Activated naive CD8-positive, alpha-beta T cell treated with anti-CD3 and anti-CD28 coated beads, Interleukin-2, amount 50 U/mL, for 24 hours (primary cell): ENCODE data around the gene C1R.

ENCODE experiments used
- ATAC-seq: fragments of 150-1000 bp; cut with Tn5 transposase; one replicate; pipeline ENCODE4 v1.10.0; 2021
- DNase-seq: peaks from one replicate; pipeline ENCODE4 v3.0.0; 2021
- H3K27ac Mint-ChIP-seq: one replicate; pipeline ENCODE4 v1.8.0; 2021; ENCODE audit warnings: mild to moderate bottlenecking, mixed read lengths
- H3K27me3 Mint-ChIP-seq: one replicate; pipeline ENCODE4 v1.8.0; 2021; ENCODE audit warnings: mixed read lengths
- H3K36me3 Mint-ChIP-seq: one replicate; pipeline ENCODE4 v1.8.0; 2021; ENCODE audit warnings: low read depth, mixed read lengths
- H3K4me1 Mint-ChIP-seq: one replicate; pipeline ENCODE4 v1.8.0; 2021; ENCODE audit warnings: mixed read lengths
- H3K4me3 Mint-ChIP-seq: one replicate; pipeline ENCODE4 v1.8.0; 2021; ENCODE audit warnings: mild to moderate bottlenecking, moderate library complexity, mixed read lengths
- H3K9me3 Mint-ChIP-seq: one replicate; pipeline ENCODE4 v1.8.0; 2021; ENCODE audit warnings: mixed read lengths

C1R gene

DNA sequence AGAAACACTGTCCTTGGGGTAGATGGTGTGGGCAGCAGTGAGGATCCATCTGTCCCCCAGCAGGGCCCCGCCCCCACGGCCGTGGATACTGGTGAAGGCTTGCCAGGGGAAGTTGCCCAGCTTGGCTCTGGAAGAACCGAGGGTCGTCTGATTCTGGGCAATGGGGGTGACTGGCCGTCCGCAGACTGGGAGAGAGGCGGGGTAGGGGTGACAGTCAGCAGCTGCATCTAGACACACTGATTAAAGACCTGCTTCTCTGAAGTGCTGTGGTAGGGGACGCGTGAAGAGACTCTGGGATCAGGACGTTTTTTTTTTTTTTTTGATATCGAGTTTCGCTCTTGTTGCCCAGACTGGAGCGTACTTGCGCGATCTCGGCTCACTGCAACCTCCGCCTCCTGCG, 4.7 kb upstream of the C1R start:
- DNase-seq, result no peak
- Mint-ChIP-seq H3K4me1 (peaks cover 5% of the 10 kb centered on the region), H3K27me3 (no peaks in the 10 kb centered on the region), H3K4me3 (no peak overlapping the region), H3K27ac (no peak overlapping the region), H3K36me3 (peaks cover 2% of the 10 kb centered on the region), H3K9me3 (no peaks in the 10 kb centered on the region)
- no peak for ATAC-seq

- H3K27me3 Mint-ChIP-seq, result no peaks in the 10 kb centered on the region
- H3K36me3 Mint-ChIP-seq, result peaks cover 2% of the 10 kb centered on the region
- no peak overlapping the region for H3K4me3 Mint-ChIP-seq
- peaks cover 6% of the 10 kb centered on the region for H3K4me1 Mint-ChIP-seq
- DNase-seq (no peak), ATAC-seq (no peak)
- H3K27ac Mint-ChIP-seq, result no peak overlapping the region
- no peaks in the 10 kb centered on the region for H3K9me3 Mint-ChIP-seq
Measured at GRCh38 chr12:7096006-7096932, 4.0 kb upstream of the C1R start.

DNA sequence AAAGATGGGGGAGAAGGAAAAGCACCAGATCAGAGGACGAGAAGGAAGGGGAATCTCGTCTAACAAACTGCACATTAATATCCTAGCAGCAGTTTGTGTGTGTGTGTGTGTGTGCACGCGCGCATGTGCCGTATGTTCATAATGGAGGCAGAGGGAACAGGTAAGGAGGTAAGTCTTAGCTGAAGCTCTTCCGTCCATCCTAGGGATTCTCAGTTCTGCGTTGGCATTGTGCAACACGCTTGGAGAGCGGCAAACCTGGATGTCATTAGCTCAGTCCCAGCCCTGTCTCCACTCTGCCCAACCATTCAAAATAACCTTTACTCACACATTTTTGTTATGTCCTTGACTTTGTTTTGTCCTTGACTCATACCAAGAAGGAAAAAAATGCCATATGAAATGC, 1.6 kb upstream of the C1R start:
- peaks cover 6% of the 10 kb centered on the region for H3K4me1 Mint-ChIP-seq
- no peak for DNase-seq
- H3K9me3 Mint-ChIP-seq, result no peaks in the 10 kb centered on the region
- no peak overlapping the region for H3K4me3 Mint-ChIP-seq
- H3K36me3 Mint-ChIP-seq, result peaks cover 2% of the 10 kb centered on the region
- H3K27me3 Mint-ChIP-seq, result no peaks in the 10 kb centered on the region
- no peak overlapping the region for H3K27ac Mint-ChIP-seq
- ATAC-seq, result no peak

- no peak overlapping the region for H3K4me3 Mint-ChIP-seq
- no peak for ATAC-seq
Measured at GRCh38 chr12:7093486-7093885, 1.2 kb upstream of the C1R start.

DNA sequence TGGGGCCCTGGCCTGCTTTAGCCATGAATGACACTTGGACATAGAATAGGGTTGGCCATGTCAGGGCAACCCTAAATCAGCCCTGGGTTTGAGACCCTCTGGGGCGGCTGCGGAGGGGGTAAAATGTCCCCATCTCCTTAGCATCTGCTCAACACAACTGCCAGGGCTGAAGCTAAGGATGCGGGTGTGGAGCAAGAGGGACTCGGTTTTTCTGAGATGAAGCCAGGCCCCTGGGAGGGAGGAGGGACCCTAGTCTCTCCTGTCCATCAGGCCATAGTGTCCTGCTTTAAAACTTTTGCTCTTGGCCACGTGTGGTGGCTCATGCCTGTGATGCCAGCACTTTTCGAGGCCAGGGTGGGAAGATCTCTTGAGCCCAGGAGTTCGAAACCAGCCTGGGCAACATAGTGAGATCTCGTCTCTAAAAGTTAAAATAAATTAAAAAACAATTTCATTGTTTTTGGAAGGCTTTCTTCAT, 778 bp upstream of the C1R start:
- Mint-ChIP-seq H3K4me1 (peaks cover 6% of the 10 kb centered on the region), H3K27ac (no peak overlapping the region), H3K4me3 (no peak overlapping the region), H3K27me3 (no peaks in the 10 kb centered on the region), H3K9me3 (no peaks in the 10 kb centered on the region), H3K36me3 (no peaks in the 10 kb centered on the region)
- ATAC-seq (no peak), DNase-seq (no peak)

More at GRCh38 chr12:7093486-7093885, 1.2 kb upstream of the C1R start:
- Mint-ChIP-seq H3K27ac (no peak overlapping the region), H3K9me3 (no peaks in the 10 kb centered on the region), H3K36me3 (peaks cover 2% of the 10 kb centered on the region), H3K4me1 (peaks cover 6% of the 10 kb centered on the region), H3K27me3 (no peaks in the 10 kb centered on the region)
- no peak for DNase-seq

GRCh38 chr12:7091660-7092228, 501 bp downstream of the C1R start:
- DNase-seq (no peak), ATAC-seq (no peak)
- Mint-ChIP-seq H3K9me3 (no peaks in the 10 kb centered on the region), H3K4me1 (peaks cover 6% of the 10 kb centered on the region), H3K4me3 (peak overlapping the region; percentile 77), H3K27ac (no peak overlapping the region), H3K27me3 (no peaks in the 10 kb centered on the region), H3K36me3 (no peaks in the 10 kb centered on the region)

DNA sequence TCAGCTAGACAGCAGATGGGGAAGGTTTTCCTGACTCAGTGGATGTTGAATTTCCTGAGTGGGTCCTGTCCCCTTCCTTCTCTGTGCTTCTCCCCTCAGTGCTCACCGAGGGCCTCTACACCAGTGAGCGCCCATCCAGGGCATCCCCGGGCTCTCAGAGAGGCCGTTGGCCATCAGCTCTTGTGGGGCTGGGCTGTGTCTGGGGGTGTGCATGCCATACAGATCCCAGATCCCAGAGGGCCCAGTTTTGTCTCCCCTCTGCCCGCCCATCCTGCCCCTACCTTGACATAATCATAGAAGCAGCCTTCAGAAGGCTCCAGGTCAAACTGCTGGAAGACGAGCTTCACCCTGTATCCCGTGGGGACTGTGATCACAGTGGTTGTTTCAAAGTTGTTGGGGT, 1.1 kb downstream of the C1R start:
- Mint-ChIP-seq H3K27me3 (no peaks in the 10 kb centered on the region), H3K4me1 (peaks cover 6% of the 10 kb centered on the region), H3K9me3 (no peaks in the 10 kb centered on the region), H3K4me3 (no peak overlapping the region), H3K36me3 (no peaks in the 10 kb centered on the region), H3K27ac (no peak overlapping the region)
- DNase-seq (no peak), ATAC-seq (no peak)

DNA sequence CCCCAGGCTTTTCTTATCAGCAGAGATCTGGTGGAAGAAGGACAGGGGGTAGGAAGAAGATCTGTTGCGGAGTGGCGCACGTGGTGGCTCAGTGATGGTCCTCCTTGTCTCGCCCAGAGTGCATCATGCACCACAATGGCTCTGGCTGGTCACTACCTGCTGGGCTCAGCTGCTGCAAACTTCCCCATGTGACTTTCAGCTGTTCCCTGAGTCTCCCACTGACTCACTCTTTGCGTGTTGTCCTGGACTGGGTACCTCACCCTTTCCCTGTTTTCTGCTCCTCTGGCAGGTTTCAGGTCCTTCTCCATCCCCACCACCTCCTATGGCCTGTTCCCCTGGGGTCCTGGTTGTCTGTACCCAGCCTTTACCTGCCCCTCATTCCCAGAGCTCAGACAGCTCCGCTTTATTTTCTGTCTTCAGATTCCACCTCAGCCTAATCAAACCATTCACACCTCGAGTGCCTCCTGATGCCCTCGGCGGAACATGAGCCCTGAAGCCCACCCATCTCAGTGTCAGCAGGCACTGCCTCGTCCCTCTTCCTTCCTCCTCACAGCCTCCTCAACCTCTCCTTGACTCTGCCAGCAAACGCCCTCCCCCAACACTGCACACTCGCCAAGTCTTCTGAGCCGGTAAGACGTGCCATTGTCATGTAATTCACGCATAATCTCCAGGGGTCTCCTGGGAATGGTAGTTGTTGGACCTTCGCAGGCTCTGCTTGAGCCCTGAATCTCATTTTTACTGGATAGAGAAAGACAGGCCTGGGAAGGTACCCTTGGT, 1.8 kb downstream of the C1R start:
- H3K27ac Mint-ChIP-seq, result no peak overlapping the region
- H3K4me3 Mint-ChIP-seq, result no peak overlapping the region
- DNase-seq, result no peak
- no peaks in the 10 kb centered on the region for H3K27me3 Mint-ChIP-seq
- H3K9me3 Mint-ChIP-seq, result no peaks in the 10 kb centered on the region
- peaks cover 6% of the 10 kb centered on the region for H3K4me1 Mint-ChIP-seq
- no peak for ATAC-seq
- no peaks in the 10 kb centered on the region for H3K36me3 Mint-ChIP-seq

- Mint-ChIP-seq H3K4me3 (no peak overlapping the region), H3K36me3 (no peaks in the 10 kb centered on the region), H3K9me3 (no peaks in the 10 kb centered on the region), H3K4me1 (peaks cover 6% of the 10 kb centered on the region), H3K27me3 (no peaks in the 10 kb centered on the region), H3K27ac (no peak overlapping the region)
- ATAC-seq (no peak), DNase-seq (no peak)
Measured at GRCh38 chr12:7089196-7089871, 2.9 kb downstream of the C1R start.

DNA sequence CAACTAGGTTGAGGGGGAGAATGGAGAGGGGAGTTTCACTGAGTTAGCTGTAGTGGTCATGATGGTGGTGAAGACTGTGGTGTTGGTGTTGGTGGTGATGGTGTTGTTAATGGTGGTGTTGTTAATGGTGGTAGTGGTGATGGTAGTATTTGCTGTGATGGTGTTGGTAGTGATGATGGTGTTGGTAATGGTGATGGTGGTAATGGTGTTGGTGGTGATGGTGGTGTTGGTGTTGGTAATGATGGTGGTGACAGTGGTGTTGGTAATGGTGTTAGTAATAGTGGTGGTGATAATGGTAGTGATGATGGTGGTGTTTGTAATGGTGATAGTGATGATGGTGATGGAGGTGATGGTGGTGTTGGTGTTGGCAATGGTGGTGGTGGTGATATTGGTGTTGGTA, 9.1 kb downstream of the C1R start:
- H3K4me1 Mint-ChIP-seq, result no peaks in the 10 kb centered on the region
- H3K27ac Mint-ChIP-seq, result no peak overlapping the region

GRCh38 chr12:7081037-7081436, 11.2 kb downstream of the C1R start:
- ATAC-seq (no peak), DNase-seq (no peak)
- Mint-ChIP-seq H3K27ac (no peak overlapping the region), H3K9me3 (peaks cover 6% of the 10 kb centered on the region), H3K4me3 (no peak overlapping the region), H3K4me1 (no peaks in the 10 kb centered on the region), H3K27me3 (no peaks in the 10 kb centered on the region), H3K36me3 (peaks cover 3% of the 10 kb centered on the region)

More for the DNA sequence above, 9.1 kb downstream of the C1R start:
- DNase-seq (no peak), ATAC-seq (no peak)
- H3K36me3 Mint-ChIP-seq, result peaks cover 3% of the 10 kb centered on the region
- peaks cover 6% of the 10 kb centered on the region for H3K9me3 Mint-ChIP-seq
- H3K27me3 Mint-ChIP-seq, result no peaks in the 10 kb centered on the region
- no peak overlapping the region for H3K4me3 Mint-ChIP-seq

DNA sequence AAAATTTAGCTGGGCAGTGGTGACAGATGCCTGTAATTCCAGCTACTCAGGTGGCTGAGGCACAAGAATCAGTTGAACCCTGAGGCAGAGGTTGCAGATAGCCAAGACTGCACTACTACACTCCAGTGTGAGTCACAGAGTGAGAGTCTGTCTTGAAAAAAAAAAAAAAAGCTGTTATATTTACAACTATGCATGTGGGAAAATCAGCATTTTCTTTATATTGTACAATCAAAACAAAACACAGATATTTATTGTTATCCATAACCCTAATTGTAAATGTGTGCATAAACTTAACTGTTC, 12.5 kb downstream of the C1R start:
- ATAC-seq (no peak), DNase-seq (no peak)
- Mint-ChIP-seq H3K27ac (no peak overlapping the region), H3K27me3 (no peaks in the 10 kb centered on the region), H3K9me3 (peaks cover 6% of the 10 kb centered on the region), H3K36me3 (peaks cover 3% of the 10 kb centered on the region), H3K4me1 (no peaks in the 10 kb centered on the region), H3K4me3 (no peak overlapping the region)

DNA sequence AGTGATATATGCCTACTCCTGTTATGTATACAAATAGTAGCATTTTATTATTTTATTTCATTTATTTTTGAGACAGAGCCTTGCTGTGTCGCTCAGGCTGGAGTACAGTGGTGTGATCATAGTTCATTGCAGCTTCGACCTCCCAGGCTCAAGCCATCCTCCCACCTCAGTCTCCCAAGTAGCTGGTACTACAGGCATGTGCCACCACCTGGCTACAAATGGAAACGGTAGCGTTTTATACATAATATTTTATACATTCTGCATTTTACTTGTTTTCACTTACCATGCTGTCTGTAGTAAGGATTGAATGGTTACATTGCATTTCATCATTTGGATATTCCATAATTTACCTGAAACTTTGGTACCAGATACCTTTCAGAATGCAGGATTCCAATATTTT, 14.1 kb downstream of the C1R start:
- H3K4me1 Mint-ChIP-seq, result no peaks in the 10 kb centered on the region
- no peak overlapping the region for H3K27ac Mint-ChIP-seq
- ATAC-seq (no peak), DNase-seq (no peak)
- peaks cover under 1% of the 10 kb centered on the region for H3K36me3 Mint-ChIP-seq
- no peak overlapping the region for H3K4me3 Mint-ChIP-seq
- no peaks in the 10 kb centered on the region for H3K27me3 Mint-ChIP-seq
- H3K9me3 Mint-ChIP-seq, result peaks cover 3% of the 10 kb centered on the region

DNA sequence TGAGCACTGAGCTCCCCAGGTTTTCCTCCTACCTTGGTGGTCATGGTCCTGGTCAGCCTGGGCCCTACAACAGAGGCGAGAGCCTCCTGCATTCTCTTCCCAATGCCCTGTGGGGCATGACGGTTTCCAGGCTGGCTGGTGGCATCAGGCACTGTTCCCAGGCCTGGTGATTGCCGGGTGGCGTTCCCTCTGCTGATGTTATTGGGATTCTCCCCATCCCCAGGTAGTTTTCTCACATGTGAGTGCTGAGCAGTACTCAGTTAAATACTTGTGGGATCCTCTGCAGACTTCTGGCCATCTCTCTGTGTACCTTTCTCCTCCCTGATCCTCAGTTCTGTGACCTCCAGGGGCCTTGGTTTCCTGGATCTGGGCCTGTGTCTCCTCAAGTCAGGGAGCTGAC, 15.8 kb downstream of the C1R start:
- Mint-ChIP-seq H3K36me3 (no peaks in the 10 kb centered on the region), H3K27me3 (peaks cover 3% of the 10 kb centered on the region), H3K4me3 (no peak overlapping the region), H3K9me3 (no peaks in the 10 kb centered on the region), H3K27ac (no peak overlapping the region), H3K4me1 (no peaks in the 10 kb centered on the region)
- DNase-seq, result no peak
- ATAC-seq, result no peak
